HepG2 (cell line): ENCODE results near the gene MYD88. TPM values are rescaled to one million over a fixed set of nuclear protein-coding genes. Genes with fewer than 3 reads are reported as not detected.

Source experiments
- ATF7-NPFF ChIP-seq: sonication (generic); formaldehyde crosslinking; IDR thresholded peaks from 2 replicates; pipeline ENCODE4 v1.8.1; 2023; ENCODE audit warnings: mild to moderate bottlenecking, low read depth, missing genetic modification reagents, moderate library complexity
- PHF21A ChIP-seq: sonication (generic); formaldehyde crosslinking; IDR thresholded peaks from 2 replicates; pipeline ENCODE4 v1.5.0; 2020; ENCODE audit warnings: mild to moderate bottlenecking, missing genetic modification reagents
- SRF ChIP-seq: IDR thresholded peaks from 2 replicates; pipeline ENCODE4 v1.6.1; 2011; ENCODE audit warnings: mild to moderate bottlenecking, low read depth, low read length, moderate library complexity
- TEAD3 ChIP-seq: optimal IDR thresholded peaks from 2 replicates; pipeline ENCODE3; 2016; ENCODE audit warnings: borderline replicate concordance
- ZNF468 ChIP-seq: sonication (generic); formaldehyde crosslinking; IDR thresholded peaks from 2 replicates; pipeline ENCODE4 v1.8.0; 2022; ENCODE audit warnings: mild to moderate bottlenecking, moderate library complexity, missing genetic modification reagents
- polyA plus RNA-seq, 8 experiments: library from polyadenylated mRNA; depleted of rRNA in 3 of 8; stranded (reverse) in 7 of 8; unstranded in 1 of 8; fragments of >200 nt; fragmentation: Illumina TruSeq in 4 of 8; extraction: Trizol in 4 of 8; gene quantifications; 2 replicates each; pipeline versions ENCODE4 v1.2.1 to v1.2.3, GENCODE V29; 2011 to 2016; ENCODE audit warnings: low read depth in 4 of 8, missing spikeins in 1 of 8, mixed read lengths in 1 of 8; ENCODE audit not compliant: insufficient read depth in 1 of 8
- total RNA-seq, 5 experiments: library from RNA; depleted of rRNA; stranded (reverse); fragments of >200 nt; fragmentation: Illumina TruSeq; extraction: Trizol; gene quantifications; 2 replicates each; pipeline ENCODE4 v1.2.3, GENCODE V29; 2016; ENCODE audit warnings: low read depth in 1 of 5
- TF ChIP-seq, protein P1 (sequence below): sonication (generic); formaldehyde crosslinking; conservative IDR thresholded peaks from 2 replicates; pipeline ENCODE4 v1.4.0; 2020; ENCODE audit warnings: missing genetic modification reagents
- TF ChIP-seq, protein P2 (sequence below): sonication (generic); formaldehyde crosslinking; IDR thresholded peaks from 2 replicates; pipeline ENCODE4 v1.4.0; 2020; ENCODE audit warnings: low read depth, mild to moderate bottlenecking, missing genetic modification reagents
- TF ChIP-seq, protein P3 (sequence below): IDR thresholded peaks from 2 replicates; pipeline ENCODE4 v1.4.0; 2020; ENCODE audit warnings: mild to moderate bottlenecking, missing genetic modification reagents
- TF ChIP-seq, protein P4 (sequence below): sonication (generic); formaldehyde crosslinking; IDR thresholded peaks from 2 replicates; pipeline ENCODE4 v1.4.0; 2020; ENCODE audit warnings: missing genetic modification reagents

Gene MYD88
- total and polyA plus RNA-seq, 2 of the 13 experiments (the other 11 are each of a cell fraction or from before 2014, with no cell fraction given): 7.6 to 32.7 TPM

DNA sequence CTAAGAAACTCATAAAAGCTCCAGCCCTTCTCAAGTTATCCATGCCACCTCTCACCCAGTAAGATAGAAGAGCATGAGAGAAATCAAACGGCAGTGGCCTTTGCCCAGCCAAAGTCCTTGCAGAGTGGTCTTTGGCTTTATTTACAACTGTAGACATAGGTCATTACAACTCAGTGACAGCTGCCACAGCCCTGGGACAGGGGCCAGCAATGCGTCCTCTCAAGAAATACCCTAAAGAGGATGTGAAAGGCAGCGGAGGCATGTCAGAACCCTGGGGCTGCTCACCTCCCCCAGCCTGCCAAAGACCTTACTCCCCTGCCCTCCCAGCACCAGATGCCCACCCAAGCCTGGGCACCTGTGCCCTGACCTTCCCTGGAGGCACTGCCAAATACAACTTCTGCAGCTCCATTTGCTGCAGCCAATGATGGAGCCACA is 7.8 kb upstream of the MYD88 start (continued):
- TF ChIP-seq, protein P1, sequence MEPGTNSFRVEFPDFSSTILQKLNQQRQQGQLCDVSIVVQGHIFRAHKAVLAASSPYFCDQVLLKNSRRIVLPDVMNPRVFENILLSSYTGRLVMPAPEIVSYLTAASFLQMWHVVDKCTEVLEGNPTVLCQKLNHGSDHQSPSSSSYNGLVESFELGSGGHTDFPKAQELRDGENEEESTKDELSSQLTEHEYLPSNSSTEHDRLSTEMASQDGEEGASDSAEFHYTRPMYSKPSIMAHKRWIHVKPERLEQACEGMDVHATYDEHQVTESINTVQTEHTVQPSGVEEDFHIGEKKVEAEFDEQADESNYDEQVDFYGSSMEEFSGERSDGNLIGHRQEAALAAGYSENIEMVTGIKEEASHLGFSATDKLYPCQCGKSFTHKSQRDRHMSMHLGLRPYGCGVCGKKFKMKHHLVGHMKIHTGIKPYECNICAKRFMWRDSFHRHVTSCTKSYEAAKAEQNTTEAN (CRISPR knock-in tag): no peak
- TF ChIP-seq TEAD3 (CRISPR knock-in tag): peak; percentile 70
- TF ChIP-seq, protein P2, sequence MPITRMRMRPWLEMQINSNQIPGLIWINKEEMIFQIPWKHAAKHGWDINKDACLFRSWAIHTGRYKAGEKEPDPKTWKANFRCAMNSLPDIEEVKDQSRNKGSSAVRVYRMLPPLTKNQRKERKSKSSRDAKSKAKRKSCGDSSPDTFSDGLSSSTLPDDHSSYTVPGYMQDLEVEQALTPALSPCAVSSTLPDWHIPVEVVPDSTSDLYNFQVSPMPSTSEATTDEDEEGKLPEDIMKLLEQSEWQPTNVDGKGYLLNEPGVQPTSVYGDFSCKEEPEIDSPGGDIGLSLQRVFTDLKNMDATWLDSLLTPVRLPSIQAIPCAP: no peak
- TF ChIP-seq ATF7-NPFF (CRISPR knock-in tag): no peak
- TF ChIP-seq PHF21A (CRISPR knock-in tag): peak; percentile 68
- no peak for TF ChIP-seq SRF
- no peak for TF ChIP-seq ZNF468
- TF ChIP-seq, protein P3, sequence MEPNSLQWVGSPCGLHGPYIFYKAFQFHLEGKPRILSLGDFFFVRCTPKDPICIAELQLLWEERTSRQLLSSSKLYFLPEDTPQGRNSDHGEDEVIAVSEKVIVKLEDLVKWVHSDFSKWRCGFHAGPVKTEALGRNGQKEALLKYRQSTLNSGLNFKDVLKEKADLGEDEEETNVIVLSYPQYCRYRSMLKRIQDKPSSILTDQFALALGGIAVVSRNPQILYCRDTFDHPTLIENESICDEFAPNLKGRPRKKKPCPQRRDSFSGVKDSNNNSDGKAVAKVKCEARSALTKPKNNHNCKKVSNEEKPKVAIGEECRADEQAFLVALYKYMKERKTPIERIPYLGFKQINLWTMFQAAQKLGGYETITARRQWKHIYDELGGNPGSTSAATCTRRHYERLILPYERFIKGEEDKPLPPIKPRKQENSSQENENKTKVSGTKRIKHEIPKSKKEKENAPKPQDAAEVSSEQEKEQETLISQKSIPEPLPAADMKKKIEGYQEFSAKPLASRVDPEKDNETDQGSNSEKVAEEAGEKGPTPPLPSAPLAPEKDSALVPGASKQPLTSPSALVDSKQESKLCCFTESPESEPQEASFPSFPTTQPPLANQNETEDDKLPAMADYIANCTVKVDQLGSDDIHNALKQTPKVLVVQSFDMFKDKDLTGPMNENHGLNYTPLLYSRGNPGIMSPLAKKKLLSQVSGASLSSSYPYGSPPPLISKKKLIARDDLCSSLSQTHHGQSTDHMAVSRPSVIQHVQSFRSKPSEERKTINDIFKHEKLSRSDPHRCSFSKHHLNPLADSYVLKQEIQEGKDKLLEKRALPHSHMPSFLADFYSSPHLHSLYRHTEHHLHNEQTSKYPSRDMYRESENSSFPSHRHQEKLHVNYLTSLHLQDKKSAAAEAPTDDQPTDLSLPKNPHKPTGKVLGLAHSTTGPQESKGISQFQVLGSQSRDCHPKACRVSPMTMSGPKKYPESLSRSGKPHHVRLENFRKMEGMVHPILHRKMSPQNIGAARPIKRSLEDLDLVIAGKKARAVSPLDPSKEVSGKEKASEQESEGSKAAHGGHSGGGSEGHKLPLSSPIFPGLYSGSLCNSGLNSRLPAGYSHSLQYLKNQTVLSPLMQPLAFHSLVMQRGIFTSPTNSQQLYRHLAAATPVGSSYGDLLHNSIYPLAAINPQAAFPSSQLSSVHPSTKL (CRISPR knock-in tag): peak; percentile 71
- TF ChIP-seq, protein P4, sequence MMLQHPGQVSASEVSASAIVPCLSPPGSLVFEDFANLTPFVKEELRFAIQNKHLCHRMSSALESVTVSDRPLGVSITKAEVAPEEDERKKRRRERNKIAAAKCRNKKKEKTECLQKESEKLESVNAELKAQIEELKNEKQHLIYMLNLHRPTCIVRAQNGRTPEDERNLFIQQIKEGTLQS: no peak
